Uterus (tissue), 2 donors: Measurements from ENCODE around the gene NACC1.

Experiments used
- POLR2A ChIP-seq, 2 donors: fragments of 450-650 bp; IDR thresholded peaks; one replicate each; pipeline ENCODE4 v1.6.1; 2016; ENCODE audit warnings: antibody characterized with exemption in 2 of 2, mild to moderate bottlenecking in 1 of 2, moderate library complexity in 1 of 2
- TF ChIP-seq, protein P1 (sequence below), 4 experiments: fragments of 200-600 bp in 2 of 4; fragments of 450-650 bp in 2 of 4; sonication (generic) in 2 of 4; IDR thresholded peaks; one replicate each; pipeline ENCODE4 v1.5.1; 2016 to 2019; ENCODE audit warnings: antibody characterized with exemption in 4 of 4, mild to moderate bottlenecking in 2 of 4, moderate library complexity in 1 of 4

DNA sequence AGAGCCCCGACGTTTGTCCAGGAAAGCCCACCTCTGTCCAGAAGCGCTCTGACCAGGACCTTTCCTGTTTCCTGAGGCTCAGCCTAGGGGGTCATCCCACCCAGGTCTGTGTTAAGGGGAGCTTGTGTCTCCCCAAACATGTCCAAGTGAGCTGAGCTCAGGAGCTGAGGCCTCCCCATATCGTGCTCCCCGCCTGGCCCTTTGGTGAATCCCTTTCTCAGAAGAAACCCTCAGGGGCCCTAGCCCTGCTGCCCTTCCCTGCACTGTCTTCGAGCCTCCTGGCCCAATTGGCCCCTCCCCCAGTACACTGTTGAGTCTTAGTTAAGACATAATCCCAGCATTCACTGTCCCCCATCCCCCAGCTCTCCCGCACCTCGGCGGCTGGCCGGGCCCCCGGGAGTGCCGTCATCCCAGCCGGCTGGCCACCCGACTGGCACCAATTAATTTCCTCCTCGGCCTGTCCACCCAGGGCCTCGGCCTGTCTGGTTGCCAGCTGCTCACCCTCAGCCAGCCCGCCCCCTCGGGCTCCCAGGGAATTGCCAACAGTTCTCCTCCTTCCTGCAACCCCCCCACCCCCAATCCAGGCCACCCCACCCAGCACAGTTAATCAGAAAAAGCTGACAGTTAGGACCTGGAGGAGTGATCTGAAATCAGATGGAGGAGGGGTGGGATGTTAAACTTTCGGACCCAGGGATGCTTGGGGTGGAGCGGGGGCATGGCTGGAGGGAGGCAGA, 45.7 kb downstream of the NACC1 start:
- TF ChIP-seq, protein P1, sequence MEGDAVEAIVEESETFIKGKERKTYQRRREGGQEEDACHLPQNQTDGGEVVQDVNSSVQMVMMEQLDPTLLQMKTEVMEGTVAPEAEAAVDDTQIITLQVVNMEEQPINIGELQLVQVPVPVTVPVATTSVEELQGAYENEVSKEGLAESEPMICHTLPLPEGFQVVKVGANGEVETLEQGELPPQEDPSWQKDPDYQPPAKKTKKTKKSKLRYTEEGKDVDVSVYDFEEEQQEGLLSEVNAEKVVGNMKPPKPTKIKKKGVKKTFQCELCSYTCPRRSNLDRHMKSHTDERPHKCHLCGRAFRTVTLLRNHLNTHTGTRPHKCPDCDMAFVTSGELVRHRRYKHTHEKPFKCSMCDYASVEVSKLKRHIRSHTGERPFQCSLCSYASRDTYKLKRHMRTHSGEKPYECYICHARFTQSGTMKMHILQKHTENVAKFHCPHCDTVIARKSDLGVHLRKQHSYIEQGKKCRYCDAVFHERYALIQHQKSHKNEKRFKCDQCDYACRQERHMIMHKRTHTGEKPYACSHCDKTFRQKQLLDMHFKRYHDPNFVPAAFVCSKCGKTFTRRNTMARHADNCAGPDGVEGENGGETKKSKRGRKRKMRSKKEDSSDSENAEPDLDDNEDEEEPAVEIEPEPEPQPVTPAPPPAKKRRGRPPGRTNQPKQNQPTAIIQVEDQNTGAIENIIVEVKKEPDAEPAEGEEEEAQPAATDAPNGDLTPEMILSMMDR (IDR thresholded peaks at IDR 0.05) = no peak
- peak in 1 of 2 donors; percentile 59 for TF ChIP-seq POLR2A (IDR thresholded peaks at IDR 0.05)
